ENCODE results near the gene PTPRN2. TPM values are rescaled to one million over a fixed set of nuclear protein-coding genes. Genes with fewer than 3 reads are reported as not detected.

PTPRN2 gene
- total RNA-seq, 2 donors from 2014 or later = 26.1 to 55.5 TPM

GRCh38 chr7:157796846-157797245 is 790.8 kb downstream of the PTPRN2 start:
- TF ChIP-seq CTCF (IDR thresholded peaks at IDR 0.05) = no peak
- no peaks in the 10 kb centered on the region for H3K27me3 ChIP-seq (replicated peaks; ENCODE audit: insufficient read depth)
- no peaks in the 10 kb centered on the region for H3K4me1 ChIP-seq (replicated peaks)
- no peaks in the 10 kb centered on the region for H3K9me3 ChIP-seq
- H3K4me3 ChIP-seq = no peak overlapping the region
- DNase-seq (ENCODE audit: low spot score) = no peak
- 92% methylated on average over 19 of the region's 19 CpGs for WGBS
- intact Hi-C loops (cut with DNase I) = no loop called here
- no peak overlapping the region for H3K27ac ChIP-seq
- no peaks in the 10 kb centered on the region for H3K36me3 ChIP-seq

GRCh38 chr7:157795643-157796042 is 792.0 kb downstream of the PTPRN2 start:
- no peak for DNase-seq (ENCODE audit: low spot score)
- no peaks in the 10 kb centered on the region for H3K4me1 ChIP-seq (replicated peaks)
- TF ChIP-seq CTCF (IDR thresholded peaks at IDR 0.05) (no peak), POLR2AphosphoS5 (IDR thresholded peaks at IDR 0.05) (no peak), POLR2A (IDR thresholded peaks at IDR 0.05) (no peak)
- H3K4me3 ChIP-seq = no peak overlapping the region
- H3K9me3 ChIP-seq = no peaks in the 10 kb centered on the region
- H3K36me3 ChIP-seq = no peaks in the 10 kb centered on the region
- no peak overlapping the region for H3K27ac ChIP-seq
- WGBS = 66% methylated on average over 13 of the region's 13 CpGs
- H3K27me3 ChIP-seq (replicated peaks; ENCODE audit: insufficient read depth) = no peaks in the 10 kb centered on the region
- intact Hi-C loops (cut with DNase I) = no loop called here

- Histone ChIP-seq H3K4me1 (replicated peaks) (no peaks in the 10 kb centered on the region), H3K4me3 (no peak overlapping the region), H3K9me3 (no peaks in the 10 kb centered on the region), H3K27ac (no peak overlapping the region), H3K36me3 (no peaks in the 10 kb centered on the region), H3K27me3 (replicated peaks; ENCODE audit: insufficient read depth) (no peaks in the 10 kb centered on the region)
- DNase-seq (ENCODE audit: low spot score) = no peak
- TF ChIP-seq POLR2AphosphoS5 (IDR thresholded peaks at IDR 0.05) (no peak), CTCF (IDR thresholded peaks at IDR 0.05) (no peak), POLR2A (IDR thresholded peaks at IDR 0.05) (no peak)
- intact Hi-C loops (cut with DNase I) = no loop called here
- 69% methylated on average over 5 of the region's 5 CpGs for WGBS
These were observed 792.4 kb downstream of the PTPRN2 start for GRCh38 chr7:157795199-157795598.

- WGBS = 78% methylated on average over 4 of the region's 4 CpGs
- TF ChIP-seq CTCF (IDR thresholded peaks at IDR 0.05) = no peak
- TF ChIP-seq POLR2AphosphoS5 (IDR thresholded peaks at IDR 0.05) = no peak
- TF ChIP-seq POLR2A (IDR thresholded peaks at IDR 0.05) = no peak
These were observed 792.9 kb downstream of the PTPRN2 start for GRCh38 chr7:157794746-157795065.

GRCh38 chr7:157793973-157794745 is 793.5 kb downstream of the PTPRN2 start:
- intact Hi-C loops (cut with DNase I) = no loop called here
- WGBS = 81% methylated on average over 39 of the region's 39 CpGs
- H3K27me3 ChIP-seq (replicated peaks; ENCODE audit: insufficient read depth) = no peaks in the 10 kb centered on the region
- no peak for DNase-seq (ENCODE audit: low spot score)
- H3K9me3 ChIP-seq = no peaks in the 10 kb centered on the region
- TF ChIP-seq CTCF (IDR thresholded peaks at IDR 0.05) = no peak
- TF ChIP-seq POLR2AphosphoS5 (IDR thresholded peaks at IDR 0.05) = no peak
- TF ChIP-seq POLR2A (IDR thresholded peaks at IDR 0.05) = no peak
- no peaks in the 10 kb centered on the region for H3K36me3 ChIP-seq
- H3K4me1 ChIP-seq (replicated peaks) = no peaks in the 10 kb centered on the region
- H3K27ac ChIP-seq = no peak overlapping the region
- no peak overlapping the region for H3K4me3 ChIP-seq

More at GRCh38 chr7:157794746-157795065, 792.9 kb downstream of the PTPRN2 start:
- no peak overlapping the region for H3K4me3 ChIP-seq
- no peaks in the 10 kb centered on the region for H3K27me3 ChIP-seq (replicated peaks; ENCODE audit: insufficient read depth)
- H3K36me3 ChIP-seq = no peaks in the 10 kb centered on the region
- intact Hi-C loops (cut with DNase I) = no loop called here
- no peak for DNase-seq (ENCODE audit: low spot score)
- no peaks in the 10 kb centered on the region for H3K4me1 ChIP-seq (replicated peaks)
- no peaks in the 10 kb centered on the region for H3K9me3 ChIP-seq
- H3K27ac ChIP-seq = no peak overlapping the region
